GM10266 (cell line): ENCODE results near the gene AP1M1.

Experiments used
- DNase-seq: peaks from one replicate; pipeline ENCODE4 v3.0.0; 2012; ENCODE audit errors: extremely low spot score
- TF ChIP-seq, protein P1 (sequence below): IDR thresholded peaks from 2 replicates; pipeline ENCODE4 v1.5.1; 2012; ENCODE audit warnings: mild to moderate bottlenecking, low read depth; ENCODE audit not compliant: control insufficient read depth, insufficient read depth; ENCODE audit errors: missing control alignments

The AP1M1 gene

DNA sequence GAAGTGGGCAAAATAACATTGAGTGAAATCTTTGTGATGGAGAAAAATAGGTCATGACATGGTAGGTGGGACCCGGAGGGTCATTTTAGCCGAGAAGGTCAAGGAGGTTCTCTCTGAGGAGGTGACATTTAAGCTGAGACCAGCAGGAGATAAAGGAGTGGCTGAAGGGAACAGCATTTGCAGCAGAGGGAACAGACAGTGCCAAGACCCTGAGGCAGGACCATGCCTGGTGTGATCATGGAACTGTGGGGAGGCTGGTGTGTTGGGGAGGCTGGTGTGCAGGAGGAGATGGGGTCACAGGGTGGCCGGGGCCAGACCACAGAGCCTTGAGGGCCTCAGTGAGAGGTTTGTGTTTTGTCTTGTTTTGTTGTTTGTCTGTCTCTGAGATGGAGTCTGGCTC, 67.5 kb downstream of the AP1M1 start:
- TF ChIP-seq, protein P1, sequence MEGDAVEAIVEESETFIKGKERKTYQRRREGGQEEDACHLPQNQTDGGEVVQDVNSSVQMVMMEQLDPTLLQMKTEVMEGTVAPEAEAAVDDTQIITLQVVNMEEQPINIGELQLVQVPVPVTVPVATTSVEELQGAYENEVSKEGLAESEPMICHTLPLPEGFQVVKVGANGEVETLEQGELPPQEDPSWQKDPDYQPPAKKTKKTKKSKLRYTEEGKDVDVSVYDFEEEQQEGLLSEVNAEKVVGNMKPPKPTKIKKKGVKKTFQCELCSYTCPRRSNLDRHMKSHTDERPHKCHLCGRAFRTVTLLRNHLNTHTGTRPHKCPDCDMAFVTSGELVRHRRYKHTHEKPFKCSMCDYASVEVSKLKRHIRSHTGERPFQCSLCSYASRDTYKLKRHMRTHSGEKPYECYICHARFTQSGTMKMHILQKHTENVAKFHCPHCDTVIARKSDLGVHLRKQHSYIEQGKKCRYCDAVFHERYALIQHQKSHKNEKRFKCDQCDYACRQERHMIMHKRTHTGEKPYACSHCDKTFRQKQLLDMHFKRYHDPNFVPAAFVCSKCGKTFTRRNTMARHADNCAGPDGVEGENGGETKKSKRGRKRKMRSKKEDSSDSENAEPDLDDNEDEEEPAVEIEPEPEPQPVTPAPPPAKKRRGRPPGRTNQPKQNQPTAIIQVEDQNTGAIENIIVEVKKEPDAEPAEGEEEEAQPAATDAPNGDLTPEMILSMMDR = no peak
- no peak for DNase-seq

DNA sequence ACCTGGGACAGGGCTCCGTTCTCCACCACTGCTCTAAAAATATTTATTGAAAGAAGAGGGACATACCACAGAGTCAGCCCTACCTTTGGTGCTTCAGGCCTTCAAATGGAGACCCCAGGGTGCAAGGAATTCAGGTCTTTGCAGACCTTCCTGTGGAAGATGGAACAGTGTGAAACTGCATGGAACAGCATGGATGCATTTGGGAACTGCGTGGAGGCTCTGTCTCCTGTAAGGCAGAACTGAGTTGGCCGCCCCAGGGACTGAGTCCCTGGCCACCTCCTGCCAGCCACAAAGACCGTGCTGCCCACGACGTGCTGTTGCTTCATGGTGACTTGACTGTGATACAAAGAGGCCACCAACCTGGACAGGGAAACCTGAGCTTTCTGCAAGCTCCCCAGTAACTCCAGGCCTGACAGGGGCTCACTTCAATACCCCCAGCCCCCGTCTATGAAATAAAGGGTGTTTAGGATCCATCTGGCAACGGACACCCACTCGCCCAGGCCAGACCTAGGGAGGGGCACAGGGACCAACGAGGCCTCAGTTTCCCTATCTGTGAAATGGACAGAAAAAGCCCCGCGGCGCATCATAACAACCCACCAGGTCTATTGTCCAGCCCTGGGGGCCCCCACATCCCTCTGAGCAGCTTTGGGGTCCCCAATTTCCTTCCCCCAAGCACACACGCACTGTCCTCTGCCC, 68.3 kb downstream of the AP1M1 start:
- TF ChIP-seq, protein P1 = no peak
- no peak for DNase-seq

DNA sequence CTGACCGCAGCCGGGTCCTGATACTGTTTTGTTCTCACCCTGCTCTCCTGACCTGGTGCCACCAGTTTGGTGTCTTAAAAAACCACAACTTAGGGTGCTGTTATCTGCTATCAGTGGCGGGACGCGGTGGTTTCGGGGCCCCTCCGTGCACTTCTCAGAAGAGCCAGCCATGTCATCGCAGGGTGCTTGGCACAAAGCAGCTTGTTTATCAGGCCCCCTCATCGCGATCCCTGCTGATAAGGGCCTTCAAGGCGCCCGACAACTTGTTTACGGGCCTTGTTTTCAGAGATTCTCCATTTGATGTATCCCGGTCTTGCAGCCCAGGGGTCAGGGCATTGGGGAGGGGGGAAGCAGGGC, 68.9 kb downstream of the AP1M1 start:
- no peak for DNase-seq
- TF ChIP-seq, protein P1 = no peak

DNA sequence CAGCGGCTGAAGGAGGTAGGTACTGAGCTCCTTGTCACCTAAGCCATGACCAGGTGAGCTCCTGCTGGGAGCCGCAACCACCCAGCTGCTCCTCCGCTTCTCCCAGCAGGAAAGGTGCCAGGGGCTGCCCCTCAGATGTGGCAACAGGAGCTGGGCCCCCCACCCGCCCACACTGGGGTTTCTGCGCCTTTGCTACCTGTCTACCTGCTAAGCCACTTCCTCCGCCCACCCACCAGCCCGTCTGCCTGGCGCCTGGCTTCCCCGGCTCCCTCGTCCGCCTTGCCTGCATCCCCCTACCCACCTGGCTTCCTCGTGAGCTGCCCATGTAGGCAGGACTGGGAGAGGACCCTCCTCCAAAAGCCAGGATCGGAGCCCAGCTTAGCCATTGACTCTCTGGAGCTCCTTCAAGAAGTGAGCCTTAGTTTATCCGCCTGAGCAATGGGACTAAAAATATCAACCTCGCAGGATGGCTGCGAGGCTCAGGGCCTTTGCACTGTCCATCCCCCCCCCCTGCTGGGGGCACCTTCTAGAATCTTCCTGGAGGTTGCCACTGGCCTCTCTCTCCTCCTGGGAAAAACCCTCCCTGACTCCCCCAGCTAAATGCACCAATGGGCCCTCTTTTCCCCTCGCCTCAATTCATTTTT, 71.1 kb downstream of the AP1M1 start:
- DNase-seq = no peak
- TF ChIP-seq, protein P1 = no peak

DNA sequence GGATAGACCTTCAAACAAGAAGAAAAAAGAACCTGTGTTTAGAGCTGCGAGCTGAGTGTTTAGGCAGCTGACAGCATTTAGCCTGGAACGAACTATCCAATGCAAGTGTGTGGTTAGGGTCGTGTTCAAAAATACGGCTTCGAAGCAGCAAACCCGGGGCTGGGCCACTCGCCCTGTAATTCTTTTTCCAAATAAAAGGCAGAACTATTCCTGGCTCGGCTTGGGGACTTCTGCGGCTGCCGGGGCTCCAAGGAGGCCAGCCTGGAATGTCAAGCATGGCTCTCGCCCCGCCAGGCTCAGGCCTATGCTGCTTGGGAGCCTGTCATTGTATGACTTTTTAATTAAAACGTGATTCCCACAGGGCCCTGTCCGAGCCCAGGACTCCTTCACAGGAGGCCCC, 75.2 kb downstream of the AP1M1 start:
- DNase-seq = no peak

DNA sequence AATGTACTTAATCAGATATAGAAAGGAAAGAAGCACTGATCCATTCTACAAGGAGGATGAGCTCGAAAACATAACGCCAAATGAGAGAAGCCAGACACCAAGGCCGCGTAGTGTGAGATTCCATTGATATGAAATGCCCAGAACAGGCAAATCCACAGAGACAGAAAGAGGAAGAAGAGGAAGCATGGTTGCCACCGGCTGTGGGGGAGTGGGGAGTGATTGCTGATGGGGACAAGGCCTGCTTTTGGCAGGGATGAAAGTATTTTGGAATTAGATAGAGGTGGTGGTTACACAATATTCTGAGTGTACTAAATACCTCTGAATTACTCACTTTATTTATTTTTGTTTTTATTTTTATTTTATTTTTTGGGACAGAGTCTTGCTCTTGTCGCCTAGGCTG, 76.7 kb downstream of the AP1M1 start:
- DNase-seq = no peak
- TF ChIP-seq, protein P1 = no peak

More for the DNA sequence above, 75.2 kb downstream of the AP1M1 start:
- TF ChIP-seq, protein P1 = no peak

DNA sequence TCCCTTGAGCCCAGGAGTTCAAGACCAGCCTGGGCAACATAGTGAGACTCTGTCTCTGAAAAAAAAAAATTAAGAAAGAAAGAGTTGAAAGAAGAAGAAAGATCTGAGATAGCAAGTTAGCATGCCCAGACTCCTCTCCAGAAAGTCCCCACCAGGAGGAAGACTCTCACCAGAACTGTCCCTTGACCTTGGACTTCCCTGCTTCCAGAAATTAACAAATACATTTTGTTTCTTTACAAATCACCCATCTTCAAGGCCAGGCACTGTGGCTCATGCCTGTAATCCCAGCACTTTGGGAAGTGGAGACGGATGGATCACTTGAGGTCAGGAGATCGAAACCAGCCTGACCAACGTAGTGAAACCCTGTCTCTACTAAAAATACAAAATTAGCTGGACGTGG, 82.6 kb downstream of the AP1M1 start:
- TF ChIP-seq, protein P1 = no peak
- DNase-seq = no peak
